DND-41 (cell line): Measurements from ENCODE around the gene FAM83G.

ENCODE experiments used
- ATAC-seq: fragments of 200-7000 bp; cut with Tn5 transposase; 3 replicates; pipeline ENCODE4 v1.9.1; 2021; ENCODE audit warnings: low read depth; ENCODE audit not compliant: insufficient read depth
- DNase-seq: peaks from one replicate; pipeline ENCODE4 v3.0.0-alpha.2; 2020
- H2AFZ ChIP-seq: 2 replicates; pipeline ENCODE4 v1.6.0; 2012; ENCODE audit warnings: low read depth, low read length
- H3K27ac ChIP-seq: 2 replicates; pipeline ENCODE4 v1.5.1; 2012; ENCODE audit warnings: low read length, inconsistent platforms
- H3K27me3 ChIP-seq: fragments of 200-600 bp; sonication (generic); 2 replicates; pipeline ENCODE4 v1.6.0; 2012; ENCODE audit warnings: low read length, mild to moderate bottlenecking, inconsistent platforms; ENCODE audit not compliant: insufficient read depth, poor library complexity
- H3K36me3 ChIP-seq: 2 replicates; pipeline ENCODE4 v1.5.1; 2012; ENCODE audit warnings: low read length, inconsistent platforms; ENCODE audit not compliant: insufficient read depth
- H3K4me1 ChIP-seq: 2 replicates; pipeline ENCODE4 v1.5.1; 2012; ENCODE audit warnings: mild to moderate bottlenecking, low read length; ENCODE audit not compliant: insufficient read depth
- H3K4me2 ChIP-seq: 2 replicates; pipeline ENCODE4 v1.6.0; 2012; ENCODE audit warnings: mild to moderate bottlenecking, moderate library complexity, low read length, inconsistent platforms; ENCODE audit not compliant: insufficient read depth
- H3K4me3 ChIP-seq, 2 experiments: fragments of 200-600 bp in 1 of 2; shearing (Covaris generic) in 1 of 2; 2 replicates each; pipeline ENCODE4 v1.5.1; 2012 to 2016; ENCODE audit warnings: inconsistent platforms in 2 of 2, low read length in 2 of 2, mild to moderate bottlenecking in 2 of 2, low read depth in 1 of 2, moderate library complexity in 1 of 2
- H3K79me2 ChIP-seq: 2 replicates; pipeline ENCODE4 v1.6.0; 2012; ENCODE audit warnings: low read length, inconsistent platforms; ENCODE audit not compliant: insufficient read depth
- H3K9ac ChIP-seq: 2 replicates; pipeline ENCODE4 v1.6.0; 2012; ENCODE audit warnings: low read depth, mild to moderate bottlenecking, inconsistent platforms, low read length, moderate library complexity
- H3K9me3 ChIP-seq: 2 replicates; pipeline ENCODE4 v1.5.1; 2012; ENCODE audit warnings: low read length, moderate library complexity, mild to moderate bottlenecking, inconsistent platforms; ENCODE audit not compliant: insufficient read depth, severe bottlenecking
- H4K20me1 ChIP-seq: 2 replicates; pipeline ENCODE4 v1.6.0; 2012; ENCODE audit warnings: low read length; ENCODE audit not compliant: insufficient read depth
- CTCF ChIP-seq: IDR thresholded peaks from 2 replicates; pipeline ENCODE4 v1.5.1; 2012; ENCODE audit warnings: borderline replicate concordance, low read length, moderate library complexity, mild to moderate bottlenecking; ENCODE audit not compliant: poor library complexity, severe bottlenecking; ENCODE audit errors: extremely low read depth
- EZH2 ChIP-seq: IDR thresholded peaks from 3 replicates; pipeline ENCODE4 v1.6.1; 2012; ENCODE audit warnings: borderline replicate concordance, low read depth, mild to moderate bottlenecking, moderate library complexity, low read length, inconsistent platforms; ENCODE audit not compliant: severe bottlenecking

FAM83G gene

GRCh38 chr17:18975597-18975996 is 29.0 kb downstream of the FAM83G start:
- ATAC-seq: no peak
- Histone ChIP-seq H4K20me1 (peaks cover 11% of the 10 kb centered on the region), H3K9ac (no peak overlapping the region), H3K27me3 (no peaks in the 10 kb centered on the region), H3K4me2 (no peak overlapping the region), H3K79me2 (no peaks in the 10 kb centered on the region), H3K4me1 (no peaks in the 10 kb centered on the region), H2AFZ (no peak overlapping the region), H3K9me3 (no peaks in the 10 kb centered on the region), H3K4me3 (no peak overlapping the region), H3K36me3 (no peaks in the 10 kb centered on the region), H3K27ac (no peak overlapping the region)
- DNase-seq: no peak
- TF ChIP-seq EZH2: no peak
- TF ChIP-seq CTCF: no peak

GRCh38 chr17:18974407-18975149 is 30.0 kb downstream of the FAM83G start:
- Histone ChIP-seq H3K27me3 (no peaks in the 10 kb centered on the region), H3K36me3 (no peaks in the 10 kb centered on the region), H2AFZ (no peak overlapping the region), H3K4me3 (no peak overlapping the region), H3K4me1 (no peaks in the 10 kb centered on the region), H3K4me2 (no peak overlapping the region), H3K79me2 (no peaks in the 10 kb centered on the region), H3K27ac (no peak overlapping the region), H3K9me3 (no peaks in the 10 kb centered on the region), H3K9ac (no peak overlapping the region), H4K20me1 (peaks cover 8% of the 10 kb centered on the region)
- ATAC-seq (no peak), DNase-seq (no peak)
- no peak for TF ChIP-seq EZH2

GRCh38 chr17:18971801-18972200 is 32.8 kb downstream of the FAM83G start:
- Histone ChIP-seq H3K4me1 (no peaks in the 10 kb centered on the region), H3K27ac (no peak overlapping the region), H4K20me1 (peaks cover 8% of the 10 kb centered on the region; the same call in 1 of the 2 replicates), H3K4me2 (no peak overlapping the region), H2AFZ (no peak overlapping the region), H3K9me3 (no peaks in the 10 kb centered on the region), H3K79me2 (no peaks in the 10 kb centered on the region), H3K27me3 (no peaks in the 10 kb centered on the region), H3K4me3 (no peak overlapping the region), H3K9ac (no peak overlapping the region), H3K36me3 (no peaks in the 10 kb centered on the region)
- TF ChIP-seq CTCF (no peak), EZH2 (no peak)
- no peak for DNase-seq
- no peak for ATAC-seq

GRCh38 chr17:18970582-18971480 is 33.7 kb downstream of the FAM83G start:
- H2AFZ ChIP-seq: no peak overlapping the region
- no peaks in the 10 kb centered on the region for H3K27me3 ChIP-seq
- no peak overlapping the region for H3K4me2 ChIP-seq
- TF ChIP-seq EZH2 (no peak), CTCF (peak; percentile 12)
- no peaks in the 10 kb centered on the region for H3K79me2 ChIP-seq
- H4K20me1 ChIP-seq: peaks cover 11% of the 10 kb centered on the region; the same call in 1 of the 2 replicates
- no peak overlapping the region for H3K4me3 ChIP-seq
- ATAC-seq (no peak), DNase-seq (no peak)
- H3K36me3 ChIP-seq: no peaks in the 10 kb centered on the region
- no peak overlapping the region for H3K9ac ChIP-seq
- H3K27ac ChIP-seq: no peak overlapping the region
- H3K4me1 ChIP-seq: no peaks in the 10 kb centered on the region
- H3K9me3 ChIP-seq: no peaks in the 10 kb centered on the region
